ENCODE measurements around the gene WWP2.

Gene WWP2

GRCh38 chr16:69830146-69830533, 68.0 kb downstream of the WWP2 start:
- no peak for DNase-seq

- DNase-seq, result no peak
These were observed 68.5 kb downstream of the WWP2 start for GRCh38 chr16:69830534-69831211.

- DNase-seq, result no peak
These were observed 69.3 kb downstream of the WWP2 start for GRCh38 chr16:69831212-69832123.

- no peak for DNase-seq
These were observed 71.5 kb downstream of the WWP2 start for GRCh38 chr16:69833357-69834282.

GRCh38 chr16:69834807-69835466, 72.8 kb downstream of the WWP2 start:
- DNase-seq, result peak in 1 of 58 donors; percentile 10

- no peak for DNase-seq
These were observed 74.1 kb downstream of the WWP2 start for GRCh38 chr16:69836257-69836656.

- DNase-seq, result no peak
These were observed 75.2 kb downstream of the WWP2 start for GRCh38 chr16:69837380-69837779.

GRCh38 chr16:69838489-69838888, 76.4 kb downstream of the WWP2 start:
- DNase-seq, result no peak

GRCh38 chr16:69839240-69839688, 77.1 kb downstream of the WWP2 start:
- peak in 24 of 58 donors; percentile 5 to 60 (median 23) for DNase-seq

- peak in 49 of 58 donors; percentile 10 to 87 (median 62) for DNase-seq
These were observed 77.8 kb downstream of the WWP2 start for GRCh38 chr16:69839798-69840409.

GRCh38 chr16:69840975-69841374, 78.8 kb downstream of the WWP2 start:
- DNase-seq, result peak in 1 of 58 donors; percentile 35

GRCh38 chr16:69844441-69844840, 82.3 kb downstream of the WWP2 start:
- no peak for DNase-seq

- no peak for DNase-seq
These were observed 83.0 kb downstream of the WWP2 start for GRCh38 chr16:69845181-69845580.

GRCh38 chr16:69847643-69848042, 85.5 kb downstream of the WWP2 start:
- DNase-seq, result no peak

GRCh38 chr16:69848637-69849545, 86.8 kb downstream of the WWP2 start:
- DNase-seq, result peak in 41 of 58 donors; percentile 6 to 74 (median 28)

- no peak for DNase-seq
These were observed 89.5 kb downstream of the WWP2 start for GRCh38 chr16:69851491-69852240.

GRCh38 chr16:69852815-69853214, 90.7 kb downstream of the WWP2 start:
- DNase-seq, result peak in 1 of 58 donors; percentile 55

- no peak for DNase-seq
These were observed 91.3 kb downstream of the WWP2 start for GRCh38 chr16:69853481-69853880.

Measured in anterior cingulate cortex (tissue), 58 donors.